GM15510 (cell line): ENCODE measurements around the gene RLBP1.

Source experiments
- POLR2A ChIP-seq: IDR thresholded peaks from 3 replicates; pipeline ENCODE4 v1.6.1; 2011; ENCODE audit warnings: borderline replicate concordance; ENCODE audit not compliant: insufficient read length; ENCODE audit errors: extremely low read depth

Gene RLBP1

DNA sequence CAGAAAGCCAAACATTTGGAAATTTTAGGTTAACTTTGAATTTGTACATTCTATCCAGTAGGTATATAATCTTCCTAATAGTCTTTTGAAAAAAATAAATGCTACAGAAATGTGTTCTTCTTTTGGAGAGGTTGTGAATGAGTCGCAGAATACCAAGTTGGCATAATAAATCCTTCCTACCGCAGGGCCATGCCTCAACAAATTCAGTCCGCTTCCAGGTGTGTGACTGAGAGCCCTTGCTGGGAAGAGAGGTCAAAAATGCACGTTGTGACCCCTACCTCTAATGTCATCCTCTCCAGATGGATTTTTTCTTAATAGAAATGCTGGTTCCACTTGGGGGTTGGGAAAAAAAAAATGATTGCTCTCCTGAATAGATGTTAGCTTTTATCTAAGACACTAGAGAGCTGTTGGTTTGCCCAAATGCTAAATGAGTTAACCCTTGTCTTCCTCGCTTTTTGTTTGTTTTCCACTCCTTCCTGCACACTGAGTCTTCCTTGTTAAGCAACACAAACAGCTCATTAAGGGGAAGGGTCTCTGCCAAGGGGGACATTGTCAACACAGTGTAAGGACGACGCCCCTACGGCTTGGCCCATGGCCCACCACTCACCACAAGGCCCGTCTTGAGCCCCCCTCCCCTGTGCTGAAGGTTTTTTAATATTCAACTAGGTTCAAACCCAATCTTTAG, 33.9 kb downstream of the RLBP1 start:
- TF ChIP-seq POLR2A, result no peak

DNA sequence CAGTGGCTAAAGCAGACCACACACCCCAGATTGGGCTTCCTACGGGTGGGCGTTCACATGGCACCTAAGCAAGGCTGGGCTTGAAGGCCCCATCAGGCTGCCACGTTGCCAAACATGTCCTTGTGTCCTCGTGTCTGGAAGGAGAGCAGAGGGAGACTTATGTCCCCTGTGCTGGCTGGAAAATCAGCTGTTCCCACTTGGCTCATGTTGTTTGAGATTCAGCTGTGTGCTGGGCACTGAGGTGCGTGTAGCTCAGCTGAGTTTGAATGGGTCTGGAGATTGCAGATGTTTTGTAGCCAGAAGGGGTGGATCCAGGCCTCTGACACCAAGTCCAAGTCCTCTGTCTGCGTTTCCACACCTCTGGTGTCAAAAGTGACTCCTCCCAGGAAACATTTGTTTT, 34.6 kb downstream of the RLBP1 start:
- no peak for TF ChIP-seq POLR2A

DNA sequence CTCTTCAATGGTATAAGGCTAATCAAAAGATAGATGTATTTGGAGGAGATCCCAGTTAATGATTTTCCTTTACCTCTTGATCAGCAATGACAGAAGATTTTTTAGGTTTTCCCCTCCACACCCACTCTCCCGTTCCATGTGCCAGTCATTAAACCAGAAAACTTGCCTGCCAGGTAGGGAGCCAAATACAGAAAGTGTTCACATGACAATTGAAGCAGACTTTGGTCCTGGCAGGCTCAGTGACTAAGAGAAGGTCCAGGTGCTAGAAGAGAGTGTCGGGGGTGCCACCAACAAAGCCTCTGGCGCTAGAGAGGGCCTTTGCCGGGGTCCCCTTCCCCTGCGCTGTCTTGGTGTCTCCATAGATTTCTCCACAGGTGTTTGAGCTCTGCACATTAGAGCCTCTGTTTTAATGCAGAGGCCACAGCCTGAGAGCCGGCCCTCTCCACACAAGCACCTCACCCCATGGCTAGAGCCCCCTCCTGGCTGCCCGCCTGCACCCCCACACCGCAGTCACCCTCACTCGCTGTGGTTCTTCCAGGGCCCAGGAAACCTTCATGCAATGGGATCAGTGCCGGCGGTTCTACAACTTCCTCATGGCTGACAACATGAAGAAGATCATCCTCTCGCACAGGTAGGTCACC, 36.4 kb downstream of the RLBP1 start:
- no peak for TF ChIP-seq POLR2A

- no peak for TF ChIP-seq POLR2A
Measured at GRCh38 chr15:89184357-89184756, 37.0 kb downstream of the RLBP1 start.

DNA sequence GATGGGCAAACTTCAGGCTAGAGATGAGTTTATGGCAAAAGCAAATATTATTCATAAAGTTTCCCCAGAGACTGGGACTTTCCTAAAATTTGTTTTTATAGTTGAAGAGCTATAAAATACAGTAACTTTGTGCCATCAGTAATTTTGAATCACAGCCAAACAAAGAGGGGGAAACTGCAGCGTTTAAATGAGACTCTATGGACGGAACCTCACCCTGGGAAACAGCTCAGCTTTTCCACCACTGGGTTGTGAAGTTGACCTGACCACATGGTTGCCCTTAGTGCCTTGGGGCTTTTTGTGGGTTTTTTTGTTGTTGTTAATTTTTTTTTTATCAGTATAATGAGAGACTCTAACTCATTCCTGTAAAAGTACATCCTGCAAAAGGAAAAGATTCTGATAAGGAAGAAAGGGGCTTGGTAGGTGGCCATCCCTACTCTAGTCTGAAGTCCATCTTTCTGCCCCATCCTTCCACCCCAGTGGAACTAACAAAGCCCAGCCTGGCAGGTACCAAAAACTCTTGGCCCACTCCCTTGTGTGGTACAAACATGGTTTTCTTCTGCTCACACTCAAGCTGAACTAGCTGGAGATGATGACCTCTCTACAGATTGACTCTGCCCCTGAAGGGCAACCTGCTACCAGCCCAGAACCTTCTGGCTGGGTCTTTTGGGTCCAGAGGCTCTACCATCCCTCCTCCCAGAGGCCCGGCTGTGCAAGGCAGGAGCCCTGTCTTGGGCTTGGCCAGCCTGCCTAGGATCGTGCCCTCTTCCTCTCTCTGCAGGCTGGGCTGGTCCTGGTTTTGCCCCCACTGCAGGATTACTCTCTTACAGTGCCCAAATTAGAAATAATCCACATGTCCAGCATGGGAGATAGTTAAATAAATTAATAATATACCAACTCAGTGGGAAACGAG, 41.2 kb downstream of the RLBP1 start:
- TF ChIP-seq POLR2A, result no peak

DNA sequence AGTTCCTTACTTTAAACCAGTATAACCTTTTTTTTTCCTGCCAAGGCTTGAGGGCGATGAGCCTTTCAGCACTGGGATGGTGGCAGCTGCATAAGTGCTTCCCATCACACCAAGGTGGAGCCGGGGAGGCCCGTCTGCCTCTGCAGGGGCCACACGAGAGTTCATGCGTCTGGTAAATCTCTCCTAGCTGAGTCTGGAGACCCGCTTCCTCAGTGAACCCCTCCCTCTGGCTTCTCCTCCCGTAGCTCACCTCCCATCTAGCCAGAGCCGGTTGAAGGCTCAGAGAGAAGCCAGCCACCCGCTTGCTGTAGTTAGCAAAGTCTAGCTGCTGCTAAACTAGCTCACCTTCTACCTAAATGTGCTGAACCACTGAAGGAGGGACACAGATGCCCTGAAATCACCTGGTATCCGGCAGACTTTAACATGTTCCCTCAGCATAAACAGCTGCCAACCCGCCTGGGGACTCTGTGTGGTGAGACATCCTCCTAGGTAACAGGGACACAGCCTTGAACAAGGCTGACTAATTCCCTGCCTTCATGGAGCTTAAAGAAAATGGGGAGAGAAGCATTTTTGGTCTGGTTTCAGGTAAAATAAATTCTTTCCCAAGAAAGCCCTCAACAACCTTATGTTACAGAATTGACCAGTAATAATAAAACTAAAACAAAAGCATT, 42.9 kb downstream of the RLBP1 start:
- TF ChIP-seq POLR2A, result no peak

DNA sequence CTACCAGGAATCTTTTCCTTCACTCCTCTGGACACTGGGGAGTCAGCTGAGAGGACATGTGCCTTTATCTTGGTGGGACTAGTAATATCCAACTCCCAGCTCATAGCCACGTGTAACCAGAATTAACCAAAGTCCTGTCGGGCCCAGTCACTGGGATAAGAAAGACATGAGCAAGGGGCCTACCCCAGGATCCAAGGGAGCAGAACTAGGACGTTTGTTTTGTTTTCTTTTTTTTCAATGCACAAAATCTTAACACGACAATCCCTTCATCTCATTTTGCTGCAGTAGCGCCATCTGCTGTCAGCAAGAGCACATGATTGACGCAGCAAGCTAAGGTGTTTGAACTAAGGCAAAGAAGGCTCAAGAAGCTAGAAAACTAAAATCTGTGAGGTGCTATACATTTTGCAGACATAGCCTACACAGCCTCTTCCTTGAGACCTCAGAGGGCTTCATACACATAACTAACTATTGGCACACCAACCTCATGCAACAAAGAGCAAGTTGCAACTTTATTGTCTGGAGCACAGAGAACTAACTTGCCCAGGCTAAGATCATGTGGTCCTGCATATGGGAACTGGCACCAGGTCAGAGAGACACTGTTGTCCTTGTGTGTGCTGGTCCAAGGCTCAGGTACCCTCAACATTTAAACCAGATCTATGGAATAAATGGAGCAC, 43.6 kb downstream of the RLBP1 start:
- no peak for TF ChIP-seq POLR2A

DNA sequence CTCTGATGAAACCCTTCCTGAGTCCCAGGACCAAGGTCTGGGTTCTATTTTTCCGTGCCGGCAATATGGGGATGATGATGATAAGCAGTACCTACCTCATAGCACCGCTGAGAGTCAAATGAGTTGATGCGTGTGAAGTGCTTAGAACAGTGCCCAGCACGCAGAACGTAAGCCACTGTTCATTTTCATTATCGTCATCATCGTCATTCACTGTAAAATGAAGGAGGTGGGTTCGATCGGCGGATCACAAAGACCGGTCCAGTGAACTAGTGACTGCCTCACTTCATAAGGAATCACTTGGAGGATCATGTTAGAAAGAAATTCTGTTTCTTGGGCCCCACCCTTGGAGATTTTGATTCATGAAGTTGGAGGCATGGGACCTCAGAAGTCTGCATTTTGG, 44.3 kb downstream of the RLBP1 start:
- no peak for TF ChIP-seq POLR2A

DNA sequence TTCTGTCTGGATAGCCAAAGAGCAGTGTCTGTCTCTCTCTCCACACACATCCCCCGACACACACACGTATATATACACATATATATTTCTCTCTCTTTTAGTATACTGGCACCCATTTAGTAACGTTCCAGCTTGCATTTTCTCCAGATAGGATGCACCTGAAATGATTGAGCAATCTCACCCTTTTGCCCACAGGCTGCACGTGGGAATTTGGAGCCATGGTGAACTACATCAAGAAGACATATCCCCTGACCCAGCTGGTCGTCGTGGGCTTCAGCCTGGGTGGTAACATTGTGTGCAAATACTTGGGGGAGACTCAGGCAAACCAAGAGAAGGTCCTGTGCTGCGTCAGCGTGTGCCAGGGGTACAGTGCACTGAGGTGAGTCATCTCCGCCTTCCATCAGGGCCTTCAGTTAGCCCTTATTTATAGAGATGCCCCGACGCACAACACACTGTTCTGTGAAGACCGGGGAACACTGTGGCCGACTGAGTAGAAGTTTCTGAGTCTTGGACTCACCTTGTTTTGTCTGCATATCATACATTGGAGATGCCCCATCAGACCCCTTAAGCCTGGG, 45.7 kb downstream of the RLBP1 start:
- TF ChIP-seq POLR2A, result no peak

- TF ChIP-seq POLR2A, result no peak
Measured at GRCh38 chr15:89174476-89174875, 46.9 kb downstream of the RLBP1 start.

DNA sequence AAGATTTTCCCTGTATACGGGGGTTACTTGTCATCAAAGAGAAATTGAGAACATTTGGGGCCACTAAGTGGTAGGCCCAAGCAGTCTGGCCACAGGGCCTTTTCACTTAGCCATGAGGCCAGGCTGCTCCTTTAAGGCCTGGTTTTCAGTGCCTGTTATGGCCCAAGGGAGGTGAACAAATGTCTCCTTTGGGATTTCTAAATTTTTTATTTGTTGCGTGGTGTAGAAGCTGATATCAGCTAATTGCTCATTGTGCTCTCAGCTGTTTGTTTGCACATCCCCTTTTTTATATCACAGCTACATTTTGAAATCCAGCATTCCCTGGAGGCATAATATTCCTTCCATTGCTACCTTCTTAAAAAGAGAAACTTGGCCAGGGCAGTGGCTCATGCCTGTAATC, 48.5 kb downstream of the RLBP1 start:
- no peak for TF ChIP-seq POLR2A

- no peak for TF ChIP-seq POLR2A
Measured at GRCh38 chr15:89171136-89172072, 50.0 kb downstream of the RLBP1 start.

- TF ChIP-seq POLR2A, result no peak
Measured at GRCh38 chr15:89170364-89170763, 51.0 kb downstream of the RLBP1 start.
